Measurements from ENCODE around the gene PURB. TPM values are rescaled to one million over a fixed set of nuclear protein-coding genes. Genes with fewer than 3 reads are reported as not detected.

Gene PURB
- total RNA-seq, 1 experiment from 2014 or later, result 26.3 TPM

- H3K36me3 ChIP-seq (ENCODE audit: control insufficient read depth, insufficient read depth, low read length), result no peaks in the 10 kb centered on the region
- DNase-seq, result no peak
- TF ChIP-seq CTCF (IDR thresholded peaks at IDR 0.05; ENCODE audit: insufficient read depth in 1 of 2, low read depth in 1 of 2, low read length in 1 of 2, severe bottlenecking in 1 of 2, unreplicated experiment in 1 of 2), result no peak
- intact Hi-C loops (cut with micrococcal nuclease; ENCODE audit: unreplicated experiment), result loop anchor here (5.0 kb wide), 1 partner anchor 107 kb away; no protein-coding TSS in a partner anchor
- no peaks in the 10 kb centered on the region for H3K4me1 ChIP-seq
- H3K4me3 Mint-ChIP-seq (ENCODE audit: unreplicated experiment), result no peak overlapping the region
- no peaks in the 10 kb centered on the region for H3K9me3 Mint-ChIP-seq (ENCODE audit: unreplicated experiment)
- H3K36me3 Mint-ChIP-seq (ENCODE audit: insufficient read depth, unreplicated experiment), result no peaks in the 10 kb centered on the region
- no TSS peak for BruUV-seq (replicated peaks)
- H3K9me3 ChIP-seq, result no peaks in the 10 kb centered on the region
- H3K4me3 ChIP-seq (ENCODE audit: low read depth, low read length), result no peak overlapping the region
- no peaks in the 10 kb centered on the region for H3K4me1 Mint-ChIP-seq (ENCODE audit: low read depth, unreplicated experiment)
- POLR2A ChIA-PET, result no interaction called here
- H3K27me3 ChIP-seq (replicated peaks; ENCODE audit: control insufficient read depth, insufficient read depth, low read length), result no peaks in the 10 kb centered on the region
- H3K27me3 Mint-ChIP-seq (ENCODE audit: insufficient read depth, unreplicated experiment), result no peaks in the 10 kb centered on the region
- H3K27ac Mint-ChIP-seq (ENCODE audit: unreplicated experiment), result no peak overlapping the region
- CTCF ChIA-PET, result no interaction called here
Measured at GRCh38 chr7:44854644-44855364, 30.5 kb downstream of the PURB start.

GRCh38 chr7:44853391-44853790 is 31.9 kb downstream of the PURB start:
- no TSS peak for BruUV-seq (replicated peaks)
- no peaks in the 10 kb centered on the region for H3K27me3 Mint-ChIP-seq (ENCODE audit: insufficient read depth, unreplicated experiment)
- H3K27me3 ChIP-seq (replicated peaks; ENCODE audit: control insufficient read depth, insufficient read depth, low read length), result no peaks in the 10 kb centered on the region
- ChIA-PET POLR2A (interaction anchor here (0.6 kb wide), 1 partner anchor 258 kb away, joined by 3 read pairs; the partner anchor contains the start of gene TBRG4), CTCF (no interaction called here)
- H3K9me3 ChIP-seq, result no peaks in the 10 kb centered on the region
- no peaks in the 10 kb centered on the region for H3K36me3 ChIP-seq (ENCODE audit: control insufficient read depth, insufficient read depth, low read length)
- no peaks in the 10 kb centered on the region for H3K4me1 ChIP-seq
- H3K4me3 ChIP-seq (ENCODE audit: low read depth, low read length), result no peak overlapping the region
- peaks cover 4% of the 10 kb centered on the region for H3K36me3 Mint-ChIP-seq (ENCODE audit: insufficient read depth, unreplicated experiment)
- H3K9me3 Mint-ChIP-seq (ENCODE audit: unreplicated experiment), result no peaks in the 10 kb centered on the region
- intact Hi-C loops (cut with micrococcal nuclease; ENCODE audit: unreplicated experiment), result loop anchor here (1.0 kb wide), 1 partner anchor 283 kb away; no protein-coding TSS in a partner anchor
- no peak overlapping the region for H3K27ac Mint-ChIP-seq (ENCODE audit: unreplicated experiment)
- TF ChIP-seq CTCF (IDR thresholded peaks at IDR 0.05; ENCODE audit: insufficient read depth in 1 of 2, low read depth in 1 of 2, low read length in 1 of 2, severe bottlenecking in 1 of 2, unreplicated experiment in 1 of 2), result no peak
- H3K4me1 Mint-ChIP-seq (ENCODE audit: low read depth, unreplicated experiment), result no peaks in the 10 kb centered on the region
- H3K4me3 Mint-ChIP-seq (ENCODE audit: unreplicated experiment), result no peak overlapping the region
- DNase-seq, result no peak

- H3K4me1 ChIP-seq, result no peaks in the 10 kb centered on the region
- no peak for DNase-seq
- H3K27me3 ChIP-seq (replicated peaks; ENCODE audit: control insufficient read depth, insufficient read depth, low read length), result no peaks in the 10 kb centered on the region
- no peak overlapping the region for H3K4me3 Mint-ChIP-seq (ENCODE audit: unreplicated experiment)
- POLR2A ChIA-PET, result no interaction called here
- H3K4me3 ChIP-seq (ENCODE audit: low read depth, low read length), result no peak overlapping the region
- no peak for TF ChIP-seq CTCF (IDR thresholded peaks at IDR 0.05; ENCODE audit: insufficient read depth in 1 of 2, low read depth in 1 of 2, low read length in 1 of 2, severe bottlenecking in 1 of 2, unreplicated experiment in 1 of 2)
- H3K27ac Mint-ChIP-seq (ENCODE audit: unreplicated experiment), result no peak overlapping the region
- no TSS peak for BruUV-seq (replicated peaks)
- no peaks in the 10 kb centered on the region for H3K9me3 ChIP-seq
- H3K36me3 ChIP-seq (ENCODE audit: control insufficient read depth, insufficient read depth, low read length), result no peaks in the 10 kb centered on the region
- H3K9me3 Mint-ChIP-seq (ENCODE audit: unreplicated experiment), result no peaks in the 10 kb centered on the region
- H3K4me1 Mint-ChIP-seq (ENCODE audit: low read depth, unreplicated experiment), result no peaks in the 10 kb centered on the region
- peaks cover 12% of the 10 kb centered on the region for H3K36me3 Mint-ChIP-seq (ENCODE audit: insufficient read depth, unreplicated experiment)
- CTCF ChIA-PET, result no interaction called here
- intact Hi-C loops (cut with micrococcal nuclease; ENCODE audit: unreplicated experiment), result no loop called here
- no peaks in the 10 kb centered on the region for H3K27me3 Mint-ChIP-seq (ENCODE audit: insufficient read depth, unreplicated experiment)
Measured at GRCh38 chr7:44852590-44852989, 32.7 kb downstream of the PURB start.

Measured in Caco-2 (cell line).